Myocyte (in vitro differentiated cells): Measurements from ENCODE around the gene TMEM14C. TPM values are rescaled to one million over a fixed set of nuclear protein-coding genes. Genes with fewer than 3 reads are reported as not detected.

Source experiments
- DNase-seq: peaks from one replicate; pipeline ENCODE4 v3.0.0-alpha.2; 2012; ENCODE audit warnings: low read depth
- polyA plus RNA-seq: library from polyadenylated mRNA; unstranded; fragments of >200 nt; gene quantifications from one replicate; pipeline ENCODE4 v1.2.1, GENCODE V29; 2012; ENCODE audit warnings: missing spikeins
- total RNA-seq: library from RNA; depleted of rRNA; stranded (reverse); fragments of >200 nt; gene quantifications from 2 replicates; pipeline ENCODE4 v1.2.3, GENCODE V29; 2014

Gene TMEM14C
- total RNA-seq = 181 and 196 TPM in 2 replicates
- 207 TPM for polyA plus RNA-seq

- DNase-seq = peak; percentile 99
These were observed at the start of gene TMEM14C for GRCh38 chr6:10722820-10723566. Gene TMEM14C, plus strand, starts transcription at chr6:10723070. Its CDS starts 1,544 bp downstream, at chr6:10724614.

GRCh38 chr6:10676403-10676802 lies 46.5 kb upstream of the TMEM14C start:
- DNase-seq = no peak

GRCh38 chr6:10678456-10678855 lies 44.4 kb upstream of the TMEM14C start:
- DNase-seq = no peak

GRCh38 chr6:10681795-10682194 lies 41.1 kb upstream of the TMEM14C start:
- DNase-seq = no peak

GRCh38 chr6:10682355-10682988 lies 40.4 kb upstream of the TMEM14C start:
- no peak for DNase-seq

- DNase-seq = no peak
These were observed 38.3 kb upstream of the TMEM14C start for GRCh38 chr6:10684618-10685017.

GRCh38 chr6:10685092-10685915 lies 37.6 kb upstream of the TMEM14C start:
- DNase-seq = no peak

- DNase-seq = no peak
These were observed 36.0 kb upstream of the TMEM14C start for GRCh38 chr6:10686901-10687300.

- no peak for DNase-seq
These were observed 35.3 kb upstream of the TMEM14C start for GRCh38 chr6:10687582-10687981.

- DNase-seq = no peak
These were observed 32.0 kb upstream of the TMEM14C start for GRCh38 chr6:10690651-10691445.

- DNase-seq = no peak
These were observed 29.8 kb upstream of the TMEM14C start for GRCh38 chr6:10692965-10693538.

- peak; percentile 95 for DNase-seq
These were observed 28.4 kb upstream of the TMEM14C start, which contains the start of the genes C6orf52 and PAK1IP1 for GRCh38 chr6:10694302-10695085. Gene C6orf52, minus strand, starts transcription at chr6:10694616. Its CDS starts 7,066 bp downstream, at chr6:10687550. Gene PAK1IP1, plus strand, starts transcription at chr6:10694972. Its CDS starts 14 bp downstream, at chr6:10694986.

- no peak for DNase-seq
These were observed 27.7 kb upstream of the TMEM14C start for GRCh38 chr6:10695086-10695657.

GRCh38 chr6:10696655-10697054 lies 26.2 kb upstream of the TMEM14C start:
- no peak for DNase-seq

GRCh38 chr6:10713962-10714361 lies 8.9 kb upstream of the TMEM14C start:
- DNase-seq = no peak

GRCh38 chr6:10719296-10719963 lies 3.4 kb upstream of the TMEM14C start:
- no peak for DNase-seq

- DNase-seq = no peak
These were observed 3.0 kb upstream of the TMEM14C start for GRCh38 chr6:10719964-10720264.

GRCh38 chr6:10720265-10720959 lies 2.5 kb upstream of the TMEM14C start:
- DNase-seq = no peak
